ENCODE data around the gene DNMT1. TPM values are rescaled to one million over a fixed set of nuclear protein-coding genes. Genes with fewer than 3 reads are reported as not detected.
A peak's percentile ranks its signal among the peaks of the same experiment; 100 is the strongest.

Gene DNMT1
- total RNA-seq, 2 donors from 2014 or later: 204 to 229 TPM

- H3K9me3 ChIP-seq (ENCODE audit: control insufficient read depth, low read length, poor library complexity, severe bottlenecking): no peaks in the 10 kb centered on the region
- H3K4me1 Mint-ChIP-seq: peaks cover 14% of the 10 kb centered on the region
- ATAC-seq: no peak
- no peaks in the 10 kb centered on the region for H3K27me3 Mint-ChIP-seq
- no peak for DNase-seq
- no peak overlapping the region for H3K4me3 Mint-ChIP-seq
- peaks cover 3% of the 10 kb centered on the region for H3K36me3 Mint-ChIP-seq (ENCODE audit: low read depth)
- no peak overlapping the region for H3K27ac Mint-ChIP-seq
Measured at GRCh38 chr19:10120538-10121189, 74.1 kb downstream of the DNMT1 start.

- H3K27ac Mint-ChIP-seq: peak overlapping the region; percentile 91
- H3K4me3 Mint-ChIP-seq: peak overlapping the region; percentile 93
- peaks cover 14% of the 10 kb centered on the region for H3K4me1 Mint-ChIP-seq
- H3K36me3 Mint-ChIP-seq (ENCODE audit: low read depth): peaks cover 4% of the 10 kb centered on the region
- ATAC-seq (no peak), DNase-seq (no peak)
- H3K9me3 ChIP-seq (ENCODE audit: control insufficient read depth, low read length, poor library complexity, severe bottlenecking): no peaks in the 10 kb centered on the region
- H3K27me3 Mint-ChIP-seq: no peaks in the 10 kb centered on the region
Measured at GRCh38 chr19:10118960-10119359, 75.8 kb downstream of the DNMT1 start.

GRCh38 chr19:10116866-10117616 is 77.7 kb downstream of the DNMT1 start:
- DNase-seq (no peak), ATAC-seq (no peak)
- peaks cover 28% of the 10 kb centered on the region for H3K4me1 Mint-ChIP-seq
- peaks cover 4% of the 10 kb centered on the region for H3K36me3 Mint-ChIP-seq (ENCODE audit: low read depth)
- no peaks in the 10 kb centered on the region for H3K9me3 ChIP-seq (ENCODE audit: control insufficient read depth, low read length, poor library complexity, severe bottlenecking)
- peak overlapping the region; percentile 8 for H3K27ac Mint-ChIP-seq
- H3K4me3 Mint-ChIP-seq: peak overlapping the region; percentile 15
- no peaks in the 10 kb centered on the region for H3K27me3 Mint-ChIP-seq

- Mint-ChIP-seq H3K27ac (peak overlapping the region; percentile 8), H3K27me3 (no peaks in the 10 kb centered on the region), H3K4me1 (peaks cover 31% of the 10 kb centered on the region), H3K36me3 (ENCODE audit: low read depth) (peaks cover 4% of the 10 kb centered on the region), H3K4me3 (peak overlapping the region; percentile 71)
- ATAC-seq (no peak), DNase-seq (no peak)
- H3K9me3 ChIP-seq (ENCODE audit: control insufficient read depth, low read length, poor library complexity, severe bottlenecking): no peaks in the 10 kb centered on the region
Measured at GRCh38 chr19:10116085-10116865, 78.5 kb downstream of the DNMT1 start.

GRCh38 chr19:10115392-10116084 is 79.2 kb downstream of the DNMT1 start:
- Mint-ChIP-seq H3K4me3 (no peak overlapping the region), H3K4me1 (peaks cover 35% of the 10 kb centered on the region), H3K27ac (peak overlapping the region; percentile 8), H3K36me3 (ENCODE audit: low read depth) (peaks cover 7% of the 10 kb centered on the region), H3K27me3 (no peaks in the 10 kb centered on the region)
- ATAC-seq (no peak), DNase-seq (no peak)
- H3K9me3 ChIP-seq (ENCODE audit: control insufficient read depth, low read length, poor library complexity, severe bottlenecking): no peaks in the 10 kb centered on the region

DNA sequence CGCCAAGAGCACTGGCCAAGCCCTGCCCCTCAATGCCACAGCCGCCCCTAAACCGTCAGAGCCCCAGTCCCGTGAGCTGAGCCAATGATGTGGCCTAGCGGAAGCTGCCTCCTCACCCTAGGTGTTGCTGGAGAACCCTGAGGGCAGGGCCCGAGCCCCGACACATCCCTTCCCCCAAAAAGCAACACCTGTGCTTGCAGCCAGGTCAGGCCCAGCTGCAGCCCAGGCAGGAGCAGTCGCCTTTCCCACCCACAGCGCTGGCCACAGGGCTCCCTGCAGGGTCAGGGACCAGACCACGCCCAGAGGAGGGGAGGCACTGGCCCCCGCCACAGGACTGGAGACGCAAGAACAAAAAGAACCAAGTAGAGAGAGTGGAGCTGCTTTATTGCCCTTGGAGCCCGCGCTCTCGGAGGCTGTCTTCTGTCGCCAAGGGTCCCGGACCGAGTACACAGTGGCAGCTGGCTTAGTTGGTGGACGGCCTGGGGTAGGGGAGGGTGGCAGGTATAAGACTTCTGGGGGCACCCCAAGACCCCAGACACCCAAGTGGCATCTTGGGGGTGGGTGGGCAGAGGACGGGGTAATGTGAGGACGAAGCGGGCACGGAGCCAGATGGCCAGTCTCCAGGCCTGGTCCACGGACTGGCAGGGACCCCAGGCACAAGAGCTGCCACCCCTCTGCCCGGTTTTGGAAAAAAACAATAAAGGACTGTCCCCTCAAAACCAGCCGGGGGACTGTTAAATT is 79.9 kb downstream of the DNMT1 start:
- Mint-ChIP-seq H3K27me3 (no peaks in the 10 kb centered on the region), H3K4me1 (peaks cover 34% of the 10 kb centered on the region), H3K36me3 (ENCODE audit: low read depth) (peaks cover 8% of the 10 kb centered on the region), H3K4me3 (peak overlapping the region; percentile 25), H3K27ac (no peak overlapping the region)
- H3K9me3 ChIP-seq (ENCODE audit: control insufficient read depth, low read length, poor library complexity, severe bottlenecking): no peaks in the 10 kb centered on the region
- no peak for DNase-seq
- ATAC-seq: no peak

DNA sequence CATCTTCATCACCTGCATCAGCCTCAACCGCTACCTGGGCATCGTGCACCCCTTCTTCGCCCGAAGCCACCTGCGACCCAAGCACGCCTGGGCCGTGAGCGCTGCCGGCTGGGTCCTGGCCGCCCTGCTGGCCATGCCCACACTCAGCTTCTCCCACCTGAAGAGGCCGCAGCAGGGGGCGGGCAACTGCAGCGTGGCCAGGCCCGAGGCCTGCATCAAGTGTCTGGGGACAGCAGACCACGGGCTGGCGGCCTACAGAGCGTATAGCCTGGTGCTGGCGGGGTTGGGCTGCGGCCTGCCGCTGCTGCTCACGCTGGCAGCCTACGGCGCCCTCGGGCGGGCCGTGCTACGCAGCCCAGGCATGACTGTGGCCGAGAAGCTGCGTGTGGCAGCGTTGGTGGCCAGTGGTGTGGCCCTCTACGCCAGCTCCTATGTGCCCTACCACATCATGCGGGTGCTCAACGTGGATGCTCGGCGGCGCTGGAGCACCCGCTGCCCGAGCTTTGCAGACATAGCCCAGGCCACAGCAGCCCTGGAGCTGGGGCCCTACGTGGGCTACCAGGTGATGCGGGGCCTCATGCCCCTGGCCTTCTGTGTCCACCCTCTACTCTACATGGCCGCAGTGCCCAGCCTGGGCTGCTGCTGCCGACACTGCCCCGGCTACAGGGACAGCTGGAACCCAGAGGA is 80.6 kb downstream of the DNMT1 start:
- ATAC-seq (no peak), DNase-seq (no peak)
- Mint-ChIP-seq H3K4me1 (peaks cover 32% of the 10 kb centered on the region), H3K27ac (peak overlapping the region; percentile 97), H3K27me3 (no peaks in the 10 kb centered on the region), H3K36me3 (ENCODE audit: low read depth) (peaks cover 9% of the 10 kb centered on the region), H3K4me3 (peak overlapping the region; percentile 25)
- no peaks in the 10 kb centered on the region for H3K9me3 ChIP-seq (ENCODE audit: control insufficient read depth, low read length, poor library complexity, severe bottlenecking)

DNA sequence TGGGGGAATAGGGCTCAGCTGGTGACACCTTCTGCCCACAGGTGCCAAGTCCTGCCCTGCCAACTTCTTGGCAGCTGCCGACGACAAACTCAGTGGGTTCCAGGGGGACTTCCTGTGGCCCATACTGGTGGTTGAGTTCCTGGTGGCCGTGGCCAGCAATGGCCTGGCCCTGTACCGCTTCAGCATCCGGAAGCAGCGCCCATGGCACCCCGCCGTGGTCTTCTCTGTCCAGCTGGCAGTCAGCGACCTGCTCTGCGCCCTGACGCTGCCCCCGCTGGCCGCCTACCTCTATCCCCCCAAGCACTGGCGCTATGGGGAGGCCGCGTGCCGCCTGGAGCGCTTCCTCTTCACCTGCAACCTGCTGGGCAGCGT is 81.2 kb downstream of the DNMT1 start:
- Mint-ChIP-seq H3K27ac (peak overlapping the region; percentile 97), H3K36me3 (ENCODE audit: low read depth) (peaks cover 9% of the 10 kb centered on the region), H3K4me3 (peak overlapping the region; percentile 82), H3K4me1 (peaks cover 28% of the 10 kb centered on the region), H3K27me3 (no peaks in the 10 kb centered on the region)
- no peaks in the 10 kb centered on the region for H3K9me3 ChIP-seq (ENCODE audit: control insufficient read depth, low read length, poor library complexity, severe bottlenecking)
- ATAC-seq (no peak), DNase-seq (no peak)

- Mint-ChIP-seq H3K4me3 (peak overlapping the region; percentile 82), H3K27me3 (no peaks in the 10 kb centered on the region)
Measured at GRCh38 chr19:10112895-10113591, 81.7 kb downstream of the DNMT1 start.

GRCh38 chr19:10112037-10112761 is 82.6 kb downstream of the DNMT1 start:
- H3K9me3 ChIP-seq (ENCODE audit: control insufficient read depth, low read length, poor library complexity, severe bottlenecking): no peaks in the 10 kb centered on the region
- Mint-ChIP-seq H3K27ac (peak overlapping the region; percentile 97), H3K4me1 (peaks cover 30% of the 10 kb centered on the region), H3K27me3 (no peaks in the 10 kb centered on the region), H3K36me3 (ENCODE audit: low read depth) (peaks cover 9% of the 10 kb centered on the region), H3K4me3 (peak overlapping the region; percentile 82)
- DNase-seq (peak in 2 of 3 donors; percentile 34 to 55), ATAC-seq (peak; percentile 71)

More at GRCh38 chr19:10112895-10113591, 81.7 kb downstream of the DNMT1 start:
- peak; percentile 51 to 63 (median 57) for DNase-seq
- H3K9me3 ChIP-seq (ENCODE audit: control insufficient read depth, low read length, poor library complexity, severe bottlenecking): no peaks in the 10 kb centered on the region
- peak; percentile 61 for ATAC-seq
- Mint-ChIP-seq H3K27ac (peak overlapping the region; percentile 97), H3K4me1 (peaks cover 28% of the 10 kb centered on the region), H3K36me3 (ENCODE audit: low read depth) (peaks cover 9% of the 10 kb centered on the region)

GRCh38 chr19:10111405-10111811 is 83.3 kb downstream of the DNMT1 start, which contains the start of gene P2RY11:
P2RY11 (plus strand) TSS chr19:10111693; CDS start chr19:10111722, 29 bp downstream.
- no peaks in the 10 kb centered on the region for H3K9me3 ChIP-seq (ENCODE audit: control insufficient read depth, low read length, poor library complexity, severe bottlenecking)
- H3K27ac Mint-ChIP-seq: peak within 1 kb of the TSS; percentile 97
- peak; percentile 15 for ATAC-seq
- DNase-seq: no peak
- H3K27me3 Mint-ChIP-seq: no peaks in the 10 kb centered on the region
- peaks cover 9% of the 10 kb centered on the region for H3K36me3 Mint-ChIP-seq (ENCODE audit: low read depth)
- H3K4me3 Mint-ChIP-seq: peak within 1 kb of the TSS; percentile 83
- H3K4me1 Mint-ChIP-seq: peaks cover 37% of the 10 kb centered on the region
